NCI-H2171 (cell line): ENCODE measurements around the gene MIPOL1.
"Not testable (repeated sequence)": the region's sequence is repeated elsewhere in the genome, so short reads cannot be mapped to it uniquely, and the experiment has no call there.

Experiments used
- DNase-seq: peaks from one replicate; lab custom pipeline; 2025; lab: John Stamatoyannopoulos, UW

MIPOL1 gene

DNA sequence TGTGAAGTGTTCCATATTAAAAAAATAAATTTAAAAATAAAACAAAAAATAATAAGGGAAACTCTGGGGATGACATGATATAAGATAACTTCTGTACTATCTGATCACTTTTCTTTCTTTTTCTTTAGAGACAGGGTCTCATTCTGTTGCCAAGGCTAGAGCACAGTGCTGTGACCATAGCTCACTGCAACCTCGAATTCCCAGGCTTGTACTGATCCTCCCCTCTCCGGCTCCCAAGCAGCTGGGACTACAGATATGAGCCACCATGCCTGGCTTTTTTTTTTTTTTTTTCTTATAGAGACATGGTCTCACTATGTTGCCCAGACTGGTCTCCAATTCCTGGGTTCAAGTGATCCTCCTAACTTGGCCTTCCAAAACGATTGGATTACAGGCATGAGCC, 10.4 kb upstream of the MIPOL1 start:
- no peak for DNase-seq

DNA sequence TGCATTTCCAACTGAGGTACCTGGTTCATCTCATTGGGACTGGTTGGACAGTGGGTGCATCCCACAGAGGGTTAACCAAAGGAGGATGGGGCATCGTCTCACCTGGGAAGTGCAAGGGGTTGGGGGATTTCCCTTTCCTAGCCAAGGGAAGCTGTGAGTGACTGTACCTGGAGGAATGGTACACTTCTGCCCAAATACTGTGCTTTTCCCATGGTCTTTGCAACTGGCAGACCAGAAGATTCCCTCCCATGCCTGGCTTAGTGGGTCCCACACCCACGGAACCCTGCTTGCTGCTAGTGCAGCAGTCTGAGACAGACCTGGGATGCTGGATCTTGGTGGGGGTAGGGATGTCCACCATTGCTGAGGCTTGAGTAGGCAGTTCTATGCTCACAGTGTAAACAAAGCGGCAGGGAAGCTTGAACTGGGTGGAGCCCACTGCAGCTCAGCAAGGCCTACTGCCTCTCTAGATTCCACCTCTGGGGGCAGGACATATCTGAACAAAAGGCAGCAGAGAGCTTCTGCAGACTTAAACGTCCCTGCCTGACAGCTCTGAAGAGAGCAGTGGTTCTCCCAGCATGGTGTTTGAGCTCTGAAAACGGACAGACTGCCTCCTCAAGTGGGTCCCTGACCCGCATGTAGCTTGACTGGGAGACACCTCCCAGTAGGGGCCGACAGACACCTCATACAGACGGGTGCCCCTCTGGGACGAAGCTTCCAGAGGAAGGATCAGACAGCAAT, 9.7 kb upstream of the MIPOL1 start:
- not testable (repeated sequence) for DNase-seq

DNA sequence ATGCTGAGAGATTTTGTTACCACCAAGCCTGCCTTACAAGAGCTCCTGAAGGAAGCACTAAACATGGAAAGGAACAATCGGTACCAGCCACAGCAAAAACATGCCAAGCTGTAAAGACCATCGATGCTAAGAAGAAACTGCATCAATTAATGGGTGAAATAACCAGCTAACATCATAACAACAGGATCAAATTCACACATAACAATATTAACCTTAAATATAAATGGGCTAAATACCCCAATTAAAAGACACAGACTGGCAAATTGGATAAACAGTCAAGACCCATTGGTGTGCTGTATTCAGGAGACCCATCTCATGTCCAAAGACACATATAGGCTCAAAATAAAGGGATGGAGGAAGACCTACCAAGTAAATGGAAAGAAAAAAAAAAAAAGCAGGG, 8.0 kb upstream of the MIPOL1 start:
- DNase-seq: not testable (repeated sequence)

DNA sequence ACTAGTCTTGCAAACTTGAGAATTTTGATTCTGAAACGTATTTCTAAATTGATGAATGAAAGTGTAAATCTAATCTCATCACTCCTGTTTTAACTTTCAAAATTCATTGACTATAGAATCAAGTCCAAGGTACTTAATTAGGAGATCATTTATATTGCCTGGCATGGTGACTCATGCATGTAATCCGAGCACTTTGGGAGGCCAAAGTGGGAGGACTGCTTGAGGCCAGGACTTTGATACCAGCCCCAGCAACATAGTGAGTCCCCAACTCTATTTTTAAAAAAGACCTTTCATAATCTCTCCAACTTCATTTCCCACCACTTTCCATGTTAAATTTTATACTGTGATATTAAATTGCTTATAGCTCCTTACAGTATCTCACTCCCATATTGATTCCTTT, 3.0 kb upstream of the MIPOL1 start:
- DNase-seq: no peak

DNA sequence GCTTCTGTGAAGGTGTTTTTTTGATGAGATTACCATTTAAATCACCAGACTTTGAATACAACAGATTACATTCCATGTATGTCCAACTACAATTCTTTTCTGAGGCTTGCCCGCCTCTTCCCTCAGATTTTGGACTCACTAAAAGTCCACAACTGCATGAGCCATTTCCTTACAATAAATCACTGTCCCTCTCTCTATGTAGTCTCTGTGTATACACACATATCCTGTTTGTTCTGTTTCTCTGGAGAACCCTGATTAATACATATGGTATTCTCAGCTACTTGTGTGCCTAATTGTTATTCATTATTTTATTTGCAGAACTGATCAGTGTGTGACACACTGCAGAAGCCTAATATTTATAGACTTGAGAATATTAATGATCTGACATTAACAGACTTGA, 2.4 kb upstream of the MIPOL1 start:
- no peak for DNase-seq

DNA sequence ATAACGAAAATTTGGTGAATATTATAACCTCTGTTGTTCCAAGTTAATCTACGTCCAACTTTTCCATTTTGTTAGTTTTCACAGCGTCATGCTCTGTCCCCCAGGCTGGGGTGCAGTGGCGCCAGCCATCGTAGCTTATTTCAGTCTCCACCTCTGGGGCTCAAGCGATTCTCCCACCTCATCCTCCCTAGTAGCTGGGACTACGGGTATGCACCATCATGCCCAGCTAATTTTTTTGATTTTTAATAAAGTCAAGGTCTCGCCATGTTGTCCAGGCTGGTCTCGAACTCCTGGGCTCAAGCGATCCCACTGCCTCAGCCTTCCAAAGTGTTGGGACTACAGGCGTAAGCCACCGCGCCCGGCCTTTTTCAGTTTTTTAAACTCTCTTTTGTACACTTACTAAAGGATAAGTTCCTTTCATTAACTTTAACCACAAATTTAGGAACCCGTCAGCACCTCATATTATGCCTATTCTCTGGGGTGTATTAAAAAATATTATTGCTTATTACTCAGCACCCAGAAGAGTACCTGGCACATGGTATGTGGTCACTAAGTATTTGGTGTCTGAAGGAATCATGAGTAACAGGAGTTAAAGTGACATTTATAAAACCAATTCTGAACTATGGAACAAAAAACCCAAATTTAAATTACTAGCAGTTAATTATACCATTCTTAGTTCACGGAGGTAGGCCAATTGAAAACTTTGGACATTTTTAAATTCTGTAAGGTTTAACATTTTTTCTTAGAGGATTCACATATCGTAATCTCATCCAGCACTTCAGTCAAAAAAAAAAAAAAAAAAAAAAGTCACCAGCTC, 925 bp upstream of the MIPOL1 start:
- DNase-seq: no peak

DNA sequence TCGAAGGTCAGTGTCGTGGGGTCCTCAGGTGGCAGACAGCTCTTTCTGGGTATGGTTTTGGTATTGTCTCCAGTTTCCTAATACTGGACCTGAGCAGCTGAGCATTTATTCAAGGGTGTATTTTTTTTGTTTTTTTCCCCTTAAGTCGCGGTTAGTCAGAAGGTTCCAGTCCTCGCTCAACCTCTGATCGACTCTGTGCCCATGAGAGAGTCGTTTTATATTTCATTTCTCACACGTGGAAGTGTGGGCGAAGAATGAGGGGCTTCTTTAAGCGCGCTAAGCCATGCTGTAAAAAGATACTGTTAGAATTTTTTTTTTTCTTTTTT, 499 bp downstream of the MIPOL1 start:
- DNase-seq: no peak

DNA sequence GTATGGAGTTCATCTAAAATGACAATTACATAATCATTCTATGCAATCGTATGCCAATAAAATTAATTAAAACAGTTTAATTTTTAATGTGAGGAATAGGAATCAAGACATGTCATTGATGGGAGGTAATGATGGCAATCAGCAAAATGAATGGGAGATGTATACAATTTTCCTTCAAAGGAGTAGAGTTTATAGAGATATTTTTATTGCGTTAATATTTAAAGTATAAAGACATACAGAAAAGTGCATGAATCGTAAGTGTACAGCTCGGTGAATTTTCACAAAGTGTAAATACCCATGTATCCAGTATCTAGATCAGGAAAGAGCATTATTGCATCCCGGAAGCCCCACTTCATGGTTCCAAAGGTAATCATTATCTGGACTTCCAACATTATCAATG, 1.2 kb downstream of the MIPOL1 start:
- DNase-seq: no peak

DNA sequence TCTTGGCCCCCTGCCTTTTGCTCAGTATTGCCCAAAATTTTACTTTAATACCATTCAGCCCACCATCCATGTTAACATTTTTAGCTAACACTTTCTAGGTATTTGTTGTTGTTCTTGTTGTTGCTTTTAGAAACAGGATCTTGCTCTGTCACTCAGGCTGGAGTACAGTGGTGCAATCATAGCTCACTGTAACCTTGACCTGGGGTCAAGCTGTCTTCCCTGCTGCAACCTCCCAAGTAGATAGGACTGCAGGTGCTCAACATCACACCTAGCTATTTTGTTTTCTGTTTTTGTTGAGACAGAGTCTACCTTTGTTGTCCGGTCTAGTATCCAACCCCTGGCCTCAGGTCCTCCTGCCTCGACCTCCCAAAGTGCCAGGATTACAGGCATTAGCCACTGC, 4.0 kb downstream of the MIPOL1 start:
- no peak for DNase-seq

DNA sequence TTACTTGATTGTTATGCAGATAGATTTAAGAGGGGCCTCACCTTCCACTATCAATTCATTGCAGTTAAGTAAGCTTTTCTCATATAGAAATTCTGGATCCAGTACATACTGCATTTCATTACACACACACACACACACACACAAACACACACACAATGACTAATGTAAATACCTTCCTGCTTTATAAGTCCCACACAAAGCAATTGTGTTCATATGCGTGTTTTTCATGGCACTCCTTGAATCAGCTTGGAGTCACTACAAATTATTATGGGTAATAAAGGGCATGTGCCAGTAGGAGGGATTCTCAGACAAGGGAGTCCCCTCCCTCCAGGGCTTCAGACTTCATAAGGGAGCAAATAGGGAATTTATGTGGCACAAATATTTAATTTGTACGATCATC, 4.5 kb downstream of the MIPOL1 start:
- no peak for DNase-seq

DNA sequence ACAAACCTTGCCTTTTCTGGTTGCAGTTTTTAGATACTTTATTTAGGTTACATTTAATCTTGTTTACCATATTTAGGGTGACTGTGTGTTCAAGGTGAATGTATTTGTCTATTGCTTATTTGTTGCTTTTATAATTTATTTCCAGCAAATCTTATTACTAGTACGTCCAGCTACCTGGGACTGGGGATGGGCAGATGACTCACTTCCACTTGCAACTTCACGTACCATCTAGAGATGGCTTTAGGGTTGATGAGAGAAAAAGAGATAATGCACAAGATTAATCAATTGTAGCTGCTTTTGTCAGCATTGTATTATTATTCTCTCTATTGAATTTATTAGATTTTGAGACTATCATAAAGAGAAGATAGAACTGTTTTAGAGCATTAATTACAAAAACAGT, 5.1 kb downstream of the MIPOL1 start:
- no peak for DNase-seq

DNA sequence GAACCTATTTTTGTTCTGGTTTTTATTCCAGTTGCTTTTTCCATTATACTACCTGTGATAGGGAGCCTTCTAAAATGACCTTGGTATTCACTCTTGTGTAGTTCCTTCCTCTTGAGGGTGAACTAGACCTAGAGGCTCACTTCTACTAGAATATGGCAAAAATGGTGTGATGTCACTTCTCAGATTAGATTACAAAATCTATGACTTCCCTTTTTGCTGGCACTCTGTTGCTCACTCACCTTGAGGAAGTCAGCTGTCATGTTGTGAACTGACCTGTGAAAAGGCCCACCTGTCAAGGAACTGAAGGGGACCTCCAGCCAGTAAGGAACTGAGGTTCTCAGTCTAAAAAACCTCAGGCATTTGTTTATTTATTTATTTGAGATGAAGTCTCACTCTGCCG, 5.7 kb downstream of the MIPOL1 start:
- DNase-seq: no peak

DNA sequence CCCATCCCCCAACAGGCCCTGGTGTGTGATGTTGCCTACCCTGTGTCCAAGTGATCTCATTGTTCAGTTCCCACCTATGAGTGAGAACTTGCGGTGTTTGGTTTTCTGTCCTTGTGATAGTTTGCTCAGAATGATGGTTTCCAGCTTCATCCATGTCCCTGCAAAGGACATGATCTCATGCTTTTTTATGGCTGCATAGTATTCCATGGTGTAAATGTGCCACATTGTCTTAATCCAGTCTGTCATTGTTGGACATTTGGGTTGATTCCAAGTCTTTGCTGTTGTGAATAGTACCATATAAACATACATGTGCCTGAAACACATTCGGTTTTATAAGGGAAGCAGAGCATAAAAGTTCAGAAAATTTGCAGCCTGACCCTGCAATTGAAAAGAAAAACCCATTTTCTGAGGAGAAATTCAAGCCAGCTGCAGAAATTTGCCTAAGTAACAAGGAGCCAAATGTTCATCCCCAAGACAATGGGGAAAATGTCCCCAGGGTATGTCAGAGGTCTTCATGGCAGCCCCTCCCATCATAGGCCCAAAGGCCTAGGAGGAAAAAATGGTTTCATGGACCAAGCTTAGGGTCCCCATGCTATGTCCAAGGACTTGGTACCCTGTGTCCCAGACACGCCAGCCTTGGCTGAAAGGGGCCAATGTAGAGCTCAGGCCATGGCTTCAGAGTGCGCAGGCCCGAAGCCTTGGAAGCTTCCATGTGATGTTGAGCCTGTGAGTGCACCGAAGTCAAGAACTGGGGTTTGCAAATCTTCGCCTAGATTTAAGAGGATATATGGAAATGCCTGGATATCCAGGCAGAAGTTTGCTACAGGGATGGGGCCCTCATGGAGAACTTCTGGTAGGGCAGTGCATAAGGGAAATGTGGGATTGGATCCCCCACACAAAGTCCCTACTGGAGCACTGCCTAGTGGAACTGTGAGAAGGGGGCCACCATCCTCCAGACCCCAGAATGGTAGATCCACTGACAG, 8.2 kb downstream of the MIPOL1 start:
- DNase-seq: not testable (repeated sequence)

DNA sequence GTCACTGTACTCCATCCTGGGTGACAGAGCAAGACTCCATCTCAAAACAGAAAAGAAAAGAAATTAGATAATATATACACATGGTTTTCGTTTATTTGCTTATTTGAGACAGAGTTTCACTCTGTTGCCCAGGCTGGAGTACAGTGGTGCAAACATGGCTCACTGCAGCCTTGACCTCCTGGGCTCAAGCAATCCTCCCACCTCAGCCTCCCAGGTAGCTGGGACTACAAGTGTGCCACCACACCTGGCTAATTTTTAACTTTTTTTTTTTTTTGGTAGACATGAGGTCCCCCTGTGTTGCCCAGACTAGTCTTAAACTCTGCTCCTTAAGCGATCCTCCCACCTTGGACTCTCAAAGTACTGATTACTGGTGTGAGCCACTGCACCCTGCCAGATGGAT, 11.9 kb downstream of the MIPOL1 start:
- DNase-seq: not testable (repeated sequence)

DNA sequence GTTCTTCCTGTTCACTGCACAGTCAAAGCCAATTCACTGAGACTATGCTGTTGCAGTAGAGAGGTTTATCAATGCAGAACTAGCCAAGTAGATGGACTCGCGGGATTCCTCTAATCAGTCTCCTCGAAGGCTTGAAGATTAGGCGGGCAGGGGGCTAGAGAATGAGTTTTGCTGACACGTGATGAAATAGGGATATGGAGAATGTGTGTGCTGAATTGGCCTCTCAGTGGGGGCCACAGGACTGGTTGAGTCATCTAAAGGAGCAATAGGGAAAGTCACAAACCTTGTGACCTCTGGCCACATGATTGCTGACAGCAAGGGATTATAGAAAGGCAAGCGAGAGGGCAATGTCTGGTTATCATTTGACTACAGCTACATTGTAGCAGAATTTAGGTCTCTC, 12.7 kb downstream of the MIPOL1 start:
- no peak for DNase-seq

DNA sequence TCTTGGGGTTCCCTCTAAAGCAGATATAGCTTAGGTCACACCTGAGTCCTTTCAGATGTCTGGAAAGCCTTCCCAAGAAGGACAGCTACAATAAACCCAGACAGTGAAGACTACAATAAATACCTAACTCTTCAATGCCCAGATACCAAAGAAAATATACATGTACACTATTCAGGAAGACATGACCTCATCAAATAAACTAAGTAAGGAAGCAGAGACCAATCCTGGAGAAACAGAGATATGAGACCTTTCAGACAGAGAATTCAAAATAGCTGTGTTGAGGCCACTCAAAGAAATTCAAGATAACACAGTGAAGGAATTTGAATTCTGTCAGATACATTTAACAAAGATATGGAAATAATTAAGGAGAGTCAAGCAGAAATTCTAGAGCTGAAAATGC, 15.3 kb downstream of the MIPOL1 start:
- DNase-seq: no peak

DNA sequence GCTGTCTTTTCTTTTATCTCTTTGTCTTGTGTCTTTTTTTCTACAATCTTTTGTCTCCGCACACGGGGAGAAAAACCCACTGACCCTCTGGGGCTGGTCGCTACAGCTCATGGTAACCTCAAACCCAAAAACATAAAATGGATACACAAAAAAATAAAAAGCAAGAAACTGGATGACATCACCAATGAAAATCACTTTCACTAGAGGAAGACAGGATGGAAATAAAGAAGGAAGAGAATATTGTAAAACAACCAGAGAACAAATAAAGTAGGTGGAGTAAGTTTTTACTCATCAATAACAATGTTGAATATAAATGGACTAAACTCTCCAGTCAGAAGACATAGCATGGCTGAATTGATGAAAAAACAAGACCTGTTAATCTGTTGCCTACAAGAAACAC, 17.6 kb downstream of the MIPOL1 start:
- DNase-seq: no peak

DNA sequence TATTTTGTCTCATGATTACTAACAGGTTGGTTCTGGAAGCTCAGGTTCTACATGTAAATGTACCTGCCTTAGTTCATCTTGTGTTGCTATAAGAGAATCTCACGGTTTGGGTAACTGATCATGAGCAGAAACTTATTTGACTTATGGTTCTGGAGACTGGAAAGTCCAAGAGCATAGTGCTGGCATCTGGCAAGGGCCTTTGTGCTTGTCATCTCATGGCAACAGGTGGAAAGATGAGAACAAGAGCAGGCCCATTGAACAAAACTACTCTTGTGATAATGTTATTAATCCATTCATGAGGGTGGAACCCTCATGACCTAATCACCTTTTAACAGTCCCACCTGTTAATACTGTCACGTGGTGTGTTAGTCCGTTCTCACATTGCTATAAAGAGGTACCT, 23.3 kb downstream of the MIPOL1 start:
- DNase-seq: no peak

DNA sequence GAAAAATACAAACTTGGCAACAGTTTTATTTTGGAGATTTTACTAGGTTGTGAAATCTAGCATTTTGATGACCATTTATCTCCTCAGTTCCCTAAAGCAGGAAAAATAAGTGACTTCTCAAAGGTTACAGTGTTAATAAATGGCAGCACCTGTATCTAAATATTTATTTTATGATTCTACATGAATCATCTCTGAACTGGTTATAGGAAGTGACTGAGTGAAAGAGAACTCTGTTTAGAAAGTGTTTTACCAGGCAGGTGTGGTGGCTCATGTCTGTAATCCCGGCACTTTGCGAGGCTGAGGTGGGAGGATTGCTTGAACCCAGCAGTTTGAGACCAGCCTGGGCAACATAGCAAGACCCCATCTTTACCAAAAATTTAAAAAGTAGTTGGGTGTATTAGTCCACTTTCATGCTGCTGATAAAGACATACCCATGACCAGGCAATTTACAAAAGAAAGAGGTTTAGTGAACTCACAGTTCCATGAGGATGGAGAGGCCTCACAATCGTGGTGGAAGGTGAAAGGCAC, 26.3 kb downstream of the MIPOL1 start:
- DNase-seq: no peak

DNA sequence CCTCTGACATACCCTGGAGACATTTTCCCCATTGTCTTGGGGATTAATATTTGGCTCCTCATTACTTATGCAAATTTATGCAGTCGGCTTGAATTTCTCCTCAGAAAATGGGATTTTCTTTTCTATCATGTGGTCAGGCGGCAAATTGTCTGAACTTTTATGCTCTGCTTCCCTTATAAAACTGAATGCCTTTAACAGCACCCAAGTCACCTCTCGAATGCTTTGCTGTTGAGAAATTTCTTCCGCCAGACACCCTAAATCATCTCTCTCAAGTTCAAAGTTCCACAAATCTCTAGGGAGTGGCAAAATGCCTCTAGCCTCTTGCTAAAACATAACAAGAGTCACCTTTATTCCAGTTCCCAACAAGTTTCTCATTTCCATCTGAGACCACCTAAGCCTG, 27.9 kb downstream of the MIPOL1 start:
- DNase-seq: not testable (repeated sequence)

DNA sequence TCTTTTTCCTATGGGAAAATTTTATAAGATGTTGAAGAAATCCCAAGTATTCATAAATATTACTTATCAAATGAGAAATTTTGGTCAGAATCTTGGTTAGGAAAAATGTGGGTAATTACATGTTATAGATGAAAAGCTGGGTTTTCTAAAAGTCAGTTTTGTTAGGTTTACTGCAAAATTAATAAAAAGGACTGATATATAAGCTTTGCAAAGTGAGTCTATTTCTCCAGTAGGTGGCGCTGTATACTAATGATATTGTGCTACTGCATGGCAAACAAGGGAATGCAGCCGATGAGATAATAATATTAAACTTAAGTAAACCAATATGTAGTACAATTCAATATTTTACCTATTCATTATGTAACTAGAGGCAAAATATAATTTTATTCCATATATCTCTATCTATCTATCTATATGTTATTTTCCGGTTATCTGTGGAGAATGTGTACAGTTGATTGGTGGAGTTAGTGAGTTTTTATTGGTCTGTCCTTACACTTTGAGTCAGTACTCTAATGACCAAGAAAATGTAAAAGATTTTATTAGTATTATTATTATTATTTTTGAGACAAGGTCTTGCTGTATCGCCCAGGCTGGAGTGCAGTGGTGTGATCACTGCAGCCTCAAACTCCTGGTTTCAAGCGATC, 32.9 kb downstream of the MIPOL1 start:
- peak; percentile 82 for DNase-seq
